Chondrocyte (in vitro differentiated cells): Measurements from ENCODE around the gene MPPED2. TPM values are rescaled to one million over a fixed set of nuclear protein-coding genes. Genes with fewer than 3 reads are reported as not detected.

Experiments used
- DNase-seq: peaks from one replicate; pipeline ENCODE4 v3.0.0; 2021; ENCODE audit warnings: mixed read lengths, low spot score
- H3K27ac Mint-ChIP-seq: one replicate; pipeline ENCODE4 v1.8.0; 2021; ENCODE audit warnings: mild to moderate bottlenecking, moderate library complexity, mixed read lengths; ENCODE audit not compliant: unreplicated experiment
- H3K27me3 Mint-ChIP-seq: 2 replicates; pipeline ENCODE4 v1.8.0; 2021; ENCODE audit warnings: low read depth, mixed read lengths
- H3K36me3 Mint-ChIP-seq: 2 replicates; pipeline ENCODE4 v1.8.0; 2021; ENCODE audit warnings: low read depth, mixed read lengths
- H3K4me1 Mint-ChIP-seq: 2 replicates; pipeline ENCODE4 v1.8.0; 2021; ENCODE audit warnings: low read depth, mild to moderate bottlenecking, mixed read lengths
- H3K4me3 Mint-ChIP-seq: one replicate; pipeline ENCODE4 v1.8.0; 2021; ENCODE audit warnings: mild to moderate bottlenecking, moderate library complexity, mixed read lengths; ENCODE audit not compliant: unreplicated experiment
- H3K9me3 Mint-ChIP-seq: 2 replicates; pipeline ENCODE4 v1.8.0; 2021; ENCODE audit warnings: low read depth, mixed read lengths
- long read RNA-seq: library from polyadenylated mRNA; stranded (forward); transcript quantifications from one replicate; pipeline ENCODE4 v2.0.0, GENCODE V29; 2021
- total RNA-seq: library from RNA; stranded (reverse); gene quantifications from 3 replicates; pipeline ENCODE4 v1.2.1, GENCODE V29; 2021
- TF ChIP-seq, protein P1 (sequence below): fragments of 200-600 bp; sonication (generic); IDR thresholded peaks from 2 replicates; pipeline ENCODE4 v1.5.0; 2021; ENCODE audit warnings: antibody characterized with exemption, mild to moderate bottlenecking, moderate library complexity

MPPED2 gene, protein sequence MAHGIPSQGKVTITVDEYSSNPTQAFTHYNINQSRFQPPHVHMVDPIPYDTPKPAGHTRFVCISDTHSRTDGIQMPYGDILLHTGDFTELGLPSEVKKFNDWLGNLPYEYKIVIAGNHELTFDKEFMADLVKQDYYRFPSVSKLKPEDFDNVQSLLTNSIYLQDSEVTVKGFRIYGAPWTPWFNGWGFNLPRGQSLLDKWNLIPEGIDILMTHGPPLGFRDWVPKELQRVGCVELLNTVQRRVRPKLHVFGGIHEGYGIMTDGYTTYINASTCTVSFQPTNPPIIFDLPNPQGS
- not detected in 3 replicates for total RNA-seq
- long read RNA-seq: 0 reads

DNA sequence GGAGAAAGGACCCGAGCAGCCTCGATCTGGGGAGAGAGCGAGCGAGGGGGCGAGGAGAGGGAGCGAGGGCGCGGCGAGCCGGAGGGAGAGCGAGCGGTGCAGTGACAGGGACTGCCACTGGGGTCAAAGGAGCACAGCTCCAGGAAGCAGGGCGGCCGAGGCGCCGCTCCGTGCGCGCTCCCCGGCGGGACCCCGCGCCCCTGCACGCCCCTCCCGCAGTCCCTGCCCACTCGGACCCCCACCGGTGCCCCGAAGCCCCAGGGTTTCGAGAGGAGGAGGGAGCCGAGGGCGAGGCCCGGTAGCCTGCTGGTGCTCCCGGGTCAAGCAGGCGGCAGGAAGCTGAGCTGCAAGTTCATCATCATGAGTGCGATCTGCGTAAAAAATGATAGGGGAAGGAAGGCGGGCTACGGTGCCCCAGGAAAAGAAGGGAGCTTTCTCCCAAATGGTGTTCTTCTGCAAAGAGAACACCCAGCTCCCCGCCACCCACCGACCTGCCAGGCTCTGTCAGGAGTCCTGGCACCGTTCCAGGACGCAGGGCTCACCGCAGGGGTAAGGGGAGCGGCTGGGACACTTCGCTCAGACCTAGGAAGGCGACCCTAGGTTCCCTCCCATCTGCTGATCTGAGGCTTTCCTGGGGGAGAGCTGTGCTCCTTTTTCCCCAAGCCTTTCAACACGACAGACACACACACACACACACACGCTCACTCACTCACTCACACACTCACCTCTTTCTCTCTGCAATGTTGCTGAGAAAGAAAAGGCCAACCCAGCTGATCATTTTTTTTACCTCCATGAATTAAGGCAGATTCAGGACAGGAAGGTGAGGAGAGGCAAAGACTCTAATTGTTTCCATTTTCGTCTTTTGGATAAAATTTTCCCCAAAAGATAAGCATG is at the start of gene MPPED2:
MPPED2 (minus strand) TSS at position 103 of the 894 bp plus-strand sequence. CDS start 5,980 bp downstream, outside the sequence.
- no peak within 1 kb of the TSS for H3K27ac Mint-ChIP-seq
- H3K4me1 Mint-ChIP-seq: peaks cover 17% of the 10 kb centered on the region
- no peaks in the 10 kb centered on the region for H3K9me3 Mint-ChIP-seq
- TF ChIP-seq, protein P1, sequence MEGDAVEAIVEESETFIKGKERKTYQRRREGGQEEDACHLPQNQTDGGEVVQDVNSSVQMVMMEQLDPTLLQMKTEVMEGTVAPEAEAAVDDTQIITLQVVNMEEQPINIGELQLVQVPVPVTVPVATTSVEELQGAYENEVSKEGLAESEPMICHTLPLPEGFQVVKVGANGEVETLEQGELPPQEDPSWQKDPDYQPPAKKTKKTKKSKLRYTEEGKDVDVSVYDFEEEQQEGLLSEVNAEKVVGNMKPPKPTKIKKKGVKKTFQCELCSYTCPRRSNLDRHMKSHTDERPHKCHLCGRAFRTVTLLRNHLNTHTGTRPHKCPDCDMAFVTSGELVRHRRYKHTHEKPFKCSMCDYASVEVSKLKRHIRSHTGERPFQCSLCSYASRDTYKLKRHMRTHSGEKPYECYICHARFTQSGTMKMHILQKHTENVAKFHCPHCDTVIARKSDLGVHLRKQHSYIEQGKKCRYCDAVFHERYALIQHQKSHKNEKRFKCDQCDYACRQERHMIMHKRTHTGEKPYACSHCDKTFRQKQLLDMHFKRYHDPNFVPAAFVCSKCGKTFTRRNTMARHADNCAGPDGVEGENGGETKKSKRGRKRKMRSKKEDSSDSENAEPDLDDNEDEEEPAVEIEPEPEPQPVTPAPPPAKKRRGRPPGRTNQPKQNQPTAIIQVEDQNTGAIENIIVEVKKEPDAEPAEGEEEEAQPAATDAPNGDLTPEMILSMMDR: peak; percentile 45
- DNase-seq: peak; percentile 81
- peaks cover 61% of the 10 kb centered on the region for H3K27me3 Mint-ChIP-seq
- H3K4me3 Mint-ChIP-seq: peak within 1 kb of the TSS; percentile 71
- H3K36me3 Mint-ChIP-seq: peaks cover 3% of the 10 kb centered on the region

DNA sequence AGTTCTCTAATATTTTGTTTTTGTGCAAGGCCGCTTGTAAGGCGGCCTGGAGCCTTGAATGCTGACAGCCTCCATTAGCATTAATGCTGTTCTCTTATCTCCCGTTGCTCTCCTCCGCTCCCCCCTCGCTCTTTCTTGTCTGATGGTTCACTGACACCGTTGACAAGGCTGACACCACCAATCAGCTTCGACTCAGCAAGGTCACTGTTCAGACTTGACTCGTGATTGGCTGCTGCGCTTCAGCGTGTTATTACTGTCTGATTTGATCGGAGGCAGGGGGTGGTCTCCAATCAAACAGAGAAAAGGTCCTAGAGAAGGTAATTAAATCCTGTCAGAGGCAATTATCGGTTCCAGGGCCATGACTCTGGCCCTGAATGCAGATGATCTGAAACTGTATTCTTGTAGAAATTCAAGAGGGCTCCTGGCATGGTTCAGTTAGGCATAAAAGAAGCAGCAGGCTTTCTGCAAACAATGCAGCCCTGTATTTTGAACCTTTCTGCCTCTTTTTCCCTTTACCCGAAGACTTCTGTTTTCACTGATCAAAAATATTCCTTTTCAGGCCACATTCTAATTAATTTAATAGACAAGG is 49.3 kb upstream of the MPPED2 start:
- peaks cover 17% of the 10 kb centered on the region for H3K27me3 Mint-ChIP-seq
- no peak for DNase-seq
- H3K4me3 Mint-ChIP-seq: peak overlapping the region; percentile 37
- H3K4me1 Mint-ChIP-seq: no peaks in the 10 kb centered on the region
- peaks cover 2% of the 10 kb centered on the region for H3K9me3 Mint-ChIP-seq
- TF ChIP-seq, protein P1: no peak
- no peak overlapping the region for H3K27ac Mint-ChIP-seq
- H3K36me3 Mint-ChIP-seq: no peaks in the 10 kb centered on the region

DNA sequence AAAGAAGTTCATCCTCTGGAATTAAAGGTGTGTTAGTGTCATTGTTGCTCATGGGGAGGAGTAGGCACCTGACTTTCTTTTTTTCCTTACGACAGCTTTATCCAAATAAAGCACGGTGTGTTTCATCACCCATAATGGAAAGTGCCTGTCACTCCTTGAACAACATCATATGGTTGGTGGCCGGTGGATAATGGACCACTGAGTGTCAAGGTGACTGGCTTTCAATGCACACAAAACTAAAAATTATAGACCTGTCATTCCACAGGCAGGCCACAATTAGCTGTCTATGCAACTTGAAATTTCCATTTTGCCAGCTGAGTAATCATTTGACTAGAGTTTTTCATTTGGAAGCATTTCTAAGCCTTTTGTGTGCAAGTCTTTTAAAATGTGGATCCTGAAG is 45.0 kb upstream of the MPPED2 start:
- Mint-ChIP-seq H3K4me1 (no peaks in the 10 kb centered on the region), H3K36me3 (no peaks in the 10 kb centered on the region), H3K4me3 (no peak overlapping the region), H3K27ac (no peak overlapping the region), H3K9me3 (peaks cover 2% of the 10 kb centered on the region), H3K27me3 (peaks cover 29% of the 10 kb centered on the region)
- no peak for DNase-seq
- TF ChIP-seq, protein P1: no peak

DNA sequence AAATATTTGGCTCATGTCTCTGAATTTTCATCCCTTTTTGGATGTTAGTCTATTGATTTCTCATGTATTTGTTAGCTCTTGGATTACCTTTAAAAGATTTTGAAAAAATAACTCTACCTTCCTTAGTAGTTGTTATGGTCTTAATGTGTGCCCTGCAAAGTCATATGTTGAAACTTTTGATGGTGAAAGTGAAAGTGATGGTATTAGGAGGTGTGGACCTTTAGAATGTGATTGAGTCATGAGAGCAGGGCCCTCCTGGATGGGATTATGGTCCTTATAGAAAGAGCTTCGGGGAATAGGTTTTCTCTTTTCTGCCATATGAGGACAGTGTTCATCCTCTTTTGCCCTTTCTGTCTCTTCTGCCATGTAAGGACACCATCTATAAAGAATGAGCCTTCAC is 33.6 kb upstream of the MPPED2 start:
- peaks cover 14% of the 10 kb centered on the region for H3K9me3 Mint-ChIP-seq
- no peaks in the 10 kb centered on the region for H3K27me3 Mint-ChIP-seq
- H3K27ac Mint-ChIP-seq: no peak overlapping the region
- H3K4me3 Mint-ChIP-seq: no peak overlapping the region
- H3K36me3 Mint-ChIP-seq: no peaks in the 10 kb centered on the region
- no peaks in the 10 kb centered on the region for H3K4me1 Mint-ChIP-seq
- TF ChIP-seq, protein P1: no peak
- DNase-seq: no peak

DNA sequence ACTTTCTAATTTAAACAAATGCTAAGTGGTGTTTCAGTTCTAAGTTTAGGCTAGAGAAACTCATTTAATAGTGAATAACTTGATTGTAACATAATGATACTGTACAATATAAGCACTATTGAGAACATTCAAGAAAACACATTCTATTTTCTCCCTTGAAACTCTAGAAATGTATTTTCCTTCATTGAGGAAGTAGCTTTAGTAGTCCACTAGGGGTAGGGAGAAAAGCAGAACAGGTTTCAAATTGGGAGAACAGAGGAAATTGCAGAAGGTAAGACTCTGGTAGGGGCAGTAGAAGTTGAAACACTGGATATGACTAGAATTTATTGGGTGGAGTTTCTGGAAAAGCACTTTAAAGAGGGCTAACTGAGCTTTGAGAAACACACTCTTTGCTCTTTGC is 31.6 kb upstream of the MPPED2 start:
- H3K4me1 Mint-ChIP-seq: no peaks in the 10 kb centered on the region
- TF ChIP-seq, protein P1: peak; percentile 16
- H3K4me3 Mint-ChIP-seq: no peak overlapping the region
- H3K9me3 Mint-ChIP-seq: peaks cover 14% of the 10 kb centered on the region
- no peak for DNase-seq
- H3K27ac Mint-ChIP-seq: no peak overlapping the region
- peaks cover 2% of the 10 kb centered on the region for H3K27me3 Mint-ChIP-seq
- no peaks in the 10 kb centered on the region for H3K36me3 Mint-ChIP-seq
